Measurements from ENCODE around the gene EDEM3. TPM values are rescaled to one million over a fixed set of nuclear protein-coding genes. Genes with fewer than 3 reads are reported as not detected.
"Not testable (repeated sequence)": the region's sequence is repeated elsewhere in the genome, so short reads cannot be mapped to it uniquely, and the experiment has no call there.

Gene EDEM3, protein sequence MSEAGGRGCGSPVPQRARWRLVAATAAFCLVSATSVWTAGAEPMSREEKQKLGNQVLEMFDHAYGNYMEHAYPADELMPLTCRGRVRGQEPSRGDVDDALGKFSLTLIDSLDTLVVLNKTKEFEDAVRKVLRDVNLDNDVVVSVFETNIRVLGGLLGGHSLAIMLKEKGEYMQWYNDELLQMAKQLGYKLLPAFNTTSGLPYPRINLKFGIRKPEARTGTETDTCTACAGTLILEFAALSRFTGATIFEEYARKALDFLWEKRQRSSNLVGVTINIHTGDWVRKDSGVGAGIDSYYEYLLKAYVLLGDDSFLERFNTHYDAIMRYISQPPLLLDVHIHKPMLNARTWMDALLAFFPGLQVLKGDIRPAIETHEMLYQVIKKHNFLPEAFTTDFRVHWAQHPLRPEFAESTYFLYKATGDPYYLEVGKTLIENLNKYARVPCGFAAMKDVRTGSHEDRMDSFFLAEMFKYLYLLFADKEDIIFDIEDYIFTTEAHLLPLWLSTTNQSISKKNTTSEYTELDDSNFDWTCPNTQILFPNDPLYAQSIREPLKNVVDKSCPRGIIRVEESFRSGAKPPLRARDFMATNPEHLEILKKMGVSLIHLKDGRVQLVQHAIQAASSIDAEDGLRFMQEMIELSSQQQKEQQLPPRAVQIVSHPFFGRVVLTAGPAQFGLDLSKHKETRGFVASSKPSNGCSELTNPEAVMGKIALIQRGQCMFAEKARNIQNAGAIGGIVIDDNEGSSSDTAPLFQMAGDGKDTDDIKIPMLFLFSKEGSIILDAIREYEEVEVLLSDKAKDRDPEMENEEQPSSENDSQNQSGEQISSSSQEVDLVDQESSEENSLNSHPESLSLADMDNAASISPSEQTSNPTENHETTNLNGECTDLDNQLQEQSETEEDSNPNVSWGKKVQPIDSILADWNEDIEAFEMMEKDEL
- 21.8 TPM for polyA plus RNA-seq (2013, experiment 1 of 2; ENCODE audit: insufficient read length)
- 25.3 TPM for polyA plus RNA-seq (2013, experiment 2 of 2; ENCODE audit: insufficient read length)

- peak; percentile 100 for DNase-seq
Measured at GRCh38 chr1:184754476-184755225, at the start of gene EDEM3. Gene EDEM3, minus strand, starts transcription at chr1:184754858. Its CDS starts 212 bp downstream, at chr1:184754646.

DNA sequence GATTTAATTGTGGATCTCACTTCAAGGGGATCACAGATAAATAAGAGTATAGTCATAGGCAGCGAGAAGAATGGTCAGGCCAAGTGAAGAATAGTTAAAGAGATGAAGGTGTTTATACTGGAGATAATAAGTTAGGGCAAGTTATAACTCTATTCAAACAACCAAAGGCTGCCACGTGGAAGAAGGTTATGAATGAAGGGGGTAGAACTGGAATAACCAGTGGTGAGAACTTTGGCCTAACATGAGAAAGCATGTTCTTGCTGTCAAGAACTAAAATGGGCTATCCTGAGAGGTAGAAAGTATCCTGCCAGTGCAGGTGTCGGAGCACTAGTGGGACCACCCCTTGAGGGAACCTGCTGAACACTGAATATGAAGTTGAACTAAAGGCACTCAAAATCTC is 49.6 kb upstream of the EDEM3 start:
- no peak for DNase-seq

GRCh38 chr1:184803180-184803492 is 48.5 kb upstream of the EDEM3 start:
- no peak for DNase-seq

DNA sequence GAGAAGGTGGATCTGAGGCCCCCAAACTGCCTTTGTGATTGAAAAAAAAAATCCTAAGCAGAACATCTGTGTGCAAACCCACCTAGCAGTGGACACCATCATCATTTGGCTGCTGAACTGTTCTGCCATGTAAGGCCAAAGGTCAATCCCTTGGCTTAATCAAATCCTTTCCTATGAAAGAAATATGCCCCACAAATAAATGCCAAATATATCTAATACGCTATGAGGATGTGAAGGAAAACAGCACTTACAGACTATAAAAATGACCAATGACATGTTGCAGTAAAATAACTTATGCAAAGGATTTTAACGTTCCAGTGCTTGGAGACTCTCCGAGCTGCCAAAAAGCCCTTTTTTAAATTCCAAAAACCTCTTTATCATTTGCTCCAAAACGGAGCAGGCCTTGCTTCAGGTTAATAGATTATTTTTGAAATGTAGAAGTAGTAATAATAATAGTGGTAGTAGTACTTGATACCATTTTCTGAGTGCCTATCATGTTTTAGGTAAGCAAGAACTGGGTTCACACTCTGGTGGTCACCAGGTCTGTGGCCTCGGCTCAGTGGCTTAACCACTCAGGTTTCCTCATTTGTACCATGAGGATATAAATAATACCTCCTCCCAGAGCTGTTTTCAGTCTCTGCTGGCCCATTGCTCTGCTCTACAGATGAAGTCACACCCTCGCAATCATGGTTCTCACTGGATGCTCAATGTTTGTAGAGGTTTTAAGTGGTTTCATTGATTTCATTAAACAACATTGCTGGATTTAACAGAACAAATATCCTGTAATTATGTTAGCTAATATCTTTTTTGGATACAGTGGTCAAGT is 47.9 kb upstream of the EDEM3 start:
- DNase-seq, result no peak

GRCh38 chr1:184801503-184801902 is 46.8 kb upstream of the EDEM3 start:
- DNase-seq, result peak; percentile 74

DNA sequence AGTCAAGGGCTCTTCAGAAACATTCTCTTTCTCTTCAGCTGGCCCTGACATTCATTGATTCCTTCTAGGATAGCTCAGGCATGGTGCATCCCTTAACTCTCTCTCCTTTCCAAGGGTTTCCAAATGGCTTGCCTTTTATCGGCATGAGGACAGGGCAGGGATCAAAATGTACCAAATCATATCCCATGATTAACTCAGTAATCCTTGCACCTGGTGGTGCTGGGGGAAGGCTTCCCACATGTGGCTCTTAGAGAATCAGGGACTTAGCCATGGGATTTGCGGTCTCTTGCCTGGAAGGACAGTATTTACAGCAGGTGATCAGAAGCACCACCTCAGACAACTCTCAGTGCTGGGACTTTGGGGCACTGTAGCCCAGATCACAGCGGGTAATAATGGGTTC is 46.2 kb upstream of the EDEM3 start:
- DNase-seq, result no peak

GRCh38 chr1:184793967-184794366 is 39.3 kb upstream of the EDEM3 start:
- no peak for DNase-seq

GRCh38 chr1:184792450-184792969 is 37.9 kb upstream of the EDEM3 start:
- DNase-seq, result peak; percentile 92

GRCh38 chr1:184791550-184791900 is 36.9 kb upstream of the EDEM3 start:
- peak; percentile 56 for DNase-seq

DNA sequence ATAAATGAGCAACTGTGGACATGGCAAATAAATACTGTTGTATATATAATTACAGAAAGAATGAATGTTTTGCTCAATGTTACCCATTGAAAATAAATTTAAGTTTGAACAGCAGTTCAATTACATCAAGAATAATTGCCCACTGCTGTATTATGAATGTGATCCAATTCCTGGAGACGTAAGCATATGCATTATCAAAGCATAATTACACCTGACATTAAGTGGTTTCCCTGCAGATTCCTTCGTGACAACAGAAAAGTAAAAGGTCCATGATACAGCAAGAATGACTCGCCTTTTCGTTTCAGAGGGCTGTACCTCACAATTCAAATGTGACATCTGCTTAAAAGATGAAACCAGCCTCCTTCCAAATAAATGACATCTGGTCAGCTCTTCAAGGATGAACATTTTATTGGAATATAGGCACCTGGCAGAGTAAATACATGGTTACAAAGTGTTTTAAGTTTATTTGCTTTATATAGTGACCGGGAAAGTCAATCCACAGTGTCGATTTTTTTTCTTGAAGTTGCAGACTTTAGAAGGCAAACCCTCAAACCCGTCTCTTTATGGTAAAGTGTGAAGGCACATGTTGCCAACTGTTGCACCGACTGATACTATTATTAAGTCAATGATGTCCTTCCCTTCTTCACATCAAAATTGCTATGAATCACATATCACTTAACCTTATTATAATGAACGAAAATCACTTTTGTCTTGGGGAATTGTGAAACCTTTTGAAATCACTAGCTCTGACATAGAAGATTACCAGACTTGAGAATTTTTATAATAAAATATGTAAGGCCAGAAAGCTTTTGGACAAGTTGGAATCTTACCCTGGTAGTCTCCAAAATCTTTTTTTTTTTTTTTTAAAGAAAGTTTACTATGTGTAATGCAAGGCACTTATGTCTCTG is 36.2 kb upstream of the EDEM3 start:
- DNase-seq, result no peak

DNA sequence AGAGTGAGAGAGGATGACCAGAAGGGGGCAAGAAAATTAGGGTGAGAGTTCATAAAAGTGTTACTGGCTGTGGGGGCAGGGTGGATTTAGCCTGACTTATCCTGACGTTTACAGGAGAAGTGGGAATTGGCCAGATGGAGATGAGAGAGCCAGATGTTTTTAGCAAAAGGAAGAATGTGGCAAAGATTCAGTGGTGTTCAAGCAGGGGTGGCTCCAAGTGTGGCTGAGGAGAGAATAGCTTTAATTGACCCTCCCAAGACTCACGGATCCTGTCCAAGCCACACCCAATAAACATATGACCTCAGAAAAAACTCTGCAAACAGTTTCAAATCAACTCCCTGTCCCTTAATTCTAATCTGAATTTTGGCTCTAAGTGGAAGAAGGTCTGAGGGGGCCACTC is 35.2 kb upstream of the EDEM3 start:
- DNase-seq, result no peak

DNA sequence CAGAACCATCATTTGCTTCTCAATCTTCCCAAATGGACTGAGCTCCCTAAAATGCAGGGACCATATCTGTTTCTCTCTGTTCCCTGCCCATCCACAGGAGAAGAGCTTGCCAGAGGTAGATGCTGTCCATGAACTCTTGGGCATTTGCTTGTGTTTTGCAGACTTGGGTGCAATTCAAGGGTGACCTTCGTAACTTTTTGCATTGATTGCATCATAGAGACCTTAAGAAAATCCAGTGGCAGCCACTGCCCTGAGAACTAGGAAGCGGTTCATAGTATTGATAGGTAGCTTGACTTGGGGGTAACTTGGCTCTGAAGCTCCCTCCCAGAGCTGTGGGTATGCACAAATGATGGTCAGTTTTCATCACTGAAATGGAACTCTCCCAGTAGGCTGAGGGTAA is 34.3 kb upstream of the EDEM3 start:
- no peak for DNase-seq

- no peak for DNase-seq
Measured at GRCh38 chr1:184785529-184785928, 30.9 kb upstream of the EDEM3 start.

DNA sequence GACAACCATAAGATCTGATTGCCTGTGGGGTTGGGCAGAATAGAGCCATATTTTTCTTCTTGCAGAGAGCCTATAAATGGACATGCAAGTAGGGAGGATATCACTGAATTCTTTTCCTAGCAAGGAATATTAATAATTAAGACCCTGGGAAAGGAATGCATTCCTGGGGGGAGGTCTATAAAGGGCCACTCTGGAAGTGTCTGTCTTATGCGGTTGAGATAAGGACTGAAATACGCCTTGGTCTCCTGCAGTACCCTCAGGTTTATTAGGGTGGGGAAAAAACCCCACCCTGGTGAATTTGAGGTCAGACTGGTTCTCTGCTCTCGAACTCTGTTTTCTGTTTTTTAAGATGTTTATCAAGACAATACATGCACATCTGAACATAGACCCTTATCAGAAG is 29.1 kb upstream of the EDEM3 start:
- DNase-seq, result not testable (repeated sequence)

GRCh38 chr1:184781941-184782340 is 27.3 kb upstream of the EDEM3 start:
- DNase-seq, result no peak

GRCh38 chr1:184775885-184776284 is 21.2 kb upstream of the EDEM3 start:
- no peak for DNase-seq

- DNase-seq, result no peak
Measured at GRCh38 chr1:184775329-184775728, 20.7 kb upstream of the EDEM3 start.

- no peak for DNase-seq
Measured at GRCh38 chr1:184773762-184774320, 19.2 kb upstream of the EDEM3 start.

GRCh38 chr1:184771190-184771691 is 16.6 kb upstream of the EDEM3 start:
- no peak for DNase-seq

Measured in fibroblast of skin of scalp (primary cell).